SU-DHL-6 (cell line): ENCODE measurements around the gene CTSS.

Experiments used
- CTCF ChIP-seq: fragments of 200-600 bp; sonication (generic); IDR thresholded peaks from one replicate; pipeline ENCODE4 v1.5.1; 2017; ENCODE audit warnings: antibody characterized with exemption, mild to moderate bottlenecking, low read length, moderate library complexity; ENCODE audit not compliant: insufficient read depth, poor library complexity, severe bottlenecking
- EZH2phosphoT487 ChIP-seq: fragments of 200-600 bp; sonication (generic), shearing (Covaris generic); conservative IDR thresholded peaks from 2 replicates; pipeline ENCODE4 v1.6.1; 2018; ENCODE audit warnings: mild to moderate bottlenecking, antibody characterized with exemption, low read length, moderate library complexity, mixed read lengths

- no peak for TF ChIP-seq CTCF
- no peak for TF ChIP-seq EZH2phosphoT487
Observed at GRCh38 chr1:150789396-150789795, 23.8 kb upstream of the CTSS start.
